ENCODE data around the gene ETV3L.
A peak's percentile ranks its signal among the peaks of the same experiment; 100 is the strongest.

Gene ETV3L

DNA sequence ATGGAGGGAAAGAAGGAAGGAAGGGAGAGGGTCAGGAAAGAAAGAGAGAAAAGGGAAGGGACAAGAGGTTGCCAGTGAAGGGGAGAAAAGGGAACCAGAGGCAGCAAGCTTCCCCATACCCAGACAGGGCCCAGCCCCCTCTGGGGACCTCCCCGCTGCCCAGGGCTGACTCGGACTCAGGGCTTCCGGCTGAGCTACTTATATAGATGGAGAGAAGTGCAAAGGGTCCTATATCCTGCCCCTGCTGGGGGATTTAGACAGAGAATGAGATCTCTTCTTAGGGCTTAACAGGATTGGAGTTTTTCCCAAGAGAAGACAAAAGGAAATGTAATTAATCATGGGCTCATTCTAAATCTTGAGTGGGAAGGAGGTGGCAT, at the start of gene ETV3L:
TSS of gene ETV3L (minus strand) at position 176 of the 377 bp plus-strand sequence. CDS start 285 bp downstream, outside the sequence.
- peaks cover 6 to 14% of the 10 kb centered on the region in 2 donors for H3K4me1 Mint-ChIP-seq
- H3K9me3 Mint-ChIP-seq = no peaks in the 10 kb centered on the region
- H3K36me3 Mint-ChIP-seq = no peaks in the 10 kb centered on the region
- ATAC-seq (replicated peaks) = peak in 1 of 2 donors; percentile 48
- DNase-seq = no peak
- no peak within 1 kb of the TSS for H3K4me3 Mint-ChIP-seq
- no peak within 1 kb of the TSS for H3K27ac Mint-ChIP-seq
- H3K27me3 Mint-ChIP-seq = peaks cover 25 to 29% of the 10 kb centered on the region in 2 donors

DNA sequence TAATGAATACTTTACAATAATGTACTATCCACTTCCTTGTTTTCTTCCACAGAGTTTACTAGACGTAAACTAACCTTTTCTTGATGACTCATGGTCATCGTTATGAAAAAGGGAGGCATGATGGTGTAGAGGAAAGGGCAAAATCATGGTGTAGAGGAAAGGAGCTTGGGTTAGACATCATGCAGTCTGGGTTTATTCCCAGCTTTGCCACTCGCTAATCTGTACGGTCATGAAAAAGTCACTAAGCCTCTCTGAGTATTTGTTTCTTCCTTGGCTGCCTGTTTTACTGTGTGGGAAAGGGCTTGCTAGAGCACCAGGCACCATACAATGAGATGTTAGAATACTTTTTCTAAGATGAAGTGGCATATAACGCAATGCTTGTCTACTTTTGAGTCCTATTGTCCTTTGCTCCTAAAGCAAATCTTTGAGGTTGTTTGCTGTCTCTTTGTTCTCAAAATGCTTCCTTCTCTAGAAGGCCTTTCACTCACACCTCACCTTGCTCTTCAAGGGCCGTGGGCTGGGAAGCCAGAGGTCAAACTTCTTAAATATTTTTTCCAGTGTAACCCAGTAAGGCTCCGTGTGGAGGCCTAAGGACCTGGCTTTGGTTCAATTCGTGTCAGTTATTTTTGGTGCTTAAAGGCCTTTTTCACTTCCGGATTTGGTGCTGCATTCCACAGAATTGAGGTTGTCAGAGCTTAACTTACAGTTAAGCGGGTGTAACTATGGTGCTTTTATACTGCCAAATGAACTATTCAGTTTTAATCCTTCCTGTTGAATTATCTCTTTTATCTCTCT, 48.5 kb upstream of the ETV3L start:
- H3K4me3 Mint-ChIP-seq = peak overlapping the region; percentile 4 to 7
- ATAC-seq (replicated peaks) (peak; percentile 72 to 78), DNase-seq (no peak)
- H3K27ac Mint-ChIP-seq = peak overlapping the region; percentile 80
- peaks cover 33 to 57% of the 10 kb centered on the region in 2 donors for H3K4me1 Mint-ChIP-seq
- no peaks in the 10 kb centered on the region for H3K36me3 Mint-ChIP-seq
- H3K9me3 Mint-ChIP-seq = no peaks in the 10 kb centered on the region
- H3K27me3 Mint-ChIP-seq = peaks cover 8 to 14% of the 10 kb centered on the region in 2 donors

DNA sequence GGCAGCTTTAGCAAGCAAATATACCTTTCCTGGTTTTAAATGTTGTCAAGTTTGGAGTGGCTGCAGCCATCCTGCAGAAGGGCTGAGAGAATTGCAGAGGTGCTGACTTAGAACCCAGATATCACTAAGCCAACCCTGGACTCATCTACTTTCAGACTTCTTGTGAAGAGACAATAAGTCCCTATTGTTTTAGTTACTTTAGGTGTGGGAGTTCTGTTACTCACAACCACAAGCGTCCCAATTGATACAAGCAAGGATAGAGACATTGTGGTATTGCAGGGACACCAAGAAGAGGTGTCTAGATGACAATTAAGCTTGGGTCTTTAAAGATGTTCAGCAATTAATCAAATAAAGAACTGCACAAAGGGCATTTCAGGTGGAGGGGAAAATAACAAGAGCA, 47.4 kb upstream of the ETV3L start:
- DNase-seq = no peak
- no peaks in the 10 kb centered on the region for H3K9me3 Mint-ChIP-seq
- no peak for ATAC-seq (replicated peaks)
- peak overlapping the region; percentile 21 for H3K27ac Mint-ChIP-seq
- H3K36me3 Mint-ChIP-seq = no peaks in the 10 kb centered on the region
- peaks cover 8 to 14% of the 10 kb centered on the region in 2 donors for H3K27me3 Mint-ChIP-seq
- peaks cover 38 to 66% of the 10 kb centered on the region in 2 donors for H3K4me1 Mint-ChIP-seq
- H3K4me3 Mint-ChIP-seq = peak overlapping the region in 1 of 2 donors; percentile 4

- Mint-ChIP-seq H3K9me3 (no peaks in the 10 kb centered on the region), H3K27me3 (peaks cover 8 to 9% of the 10 kb centered on the region in 2 donors), H3K36me3 (no peaks in the 10 kb centered on the region), H3K27ac (no peak overlapping the region), H3K4me3 (no peak overlapping the region), H3K4me1 (peaks cover 42 to 68% of the 10 kb centered on the region in 2 donors)
- DNase-seq = no peak
- no peak for ATAC-seq (replicated peaks)
These were observed 46.6 kb upstream of the ETV3L start for GRCh38 chr1:157146244-157146643.

- H3K9me3 Mint-ChIP-seq = no peaks in the 10 kb centered on the region
- no peak overlapping the region for H3K27ac Mint-ChIP-seq
- DNase-seq (no peak), ATAC-seq (replicated peaks) (no peak)
- H3K4me3 Mint-ChIP-seq = no peak overlapping the region
- peaks cover 0 to 8% of the 10 kb centered on the region in 2 donors for H3K27me3 Mint-ChIP-seq
- H3K4me1 Mint-ChIP-seq = peaks cover 47 to 71% of the 10 kb centered on the region in 2 donors
- no peaks in the 10 kb centered on the region for H3K36me3 Mint-ChIP-seq
These were observed 45.5 kb upstream of the ETV3L start for GRCh38 chr1:157145076-157145475.

GRCh38 chr1:157144509-157144908, 44.9 kb upstream of the ETV3L start:
- H3K4me3 Mint-ChIP-seq = no peak overlapping the region
- H3K36me3 Mint-ChIP-seq = no peaks in the 10 kb centered on the region
- peaks cover 48 to 74% of the 10 kb centered on the region in 2 donors for H3K4me1 Mint-ChIP-seq
- H3K27me3 Mint-ChIP-seq = peaks cover 0 to 8% of the 10 kb centered on the region in 2 donors
- DNase-seq (no peak), ATAC-seq (replicated peaks) (no peak)
- no peaks in the 10 kb centered on the region for H3K9me3 Mint-ChIP-seq
- no peak overlapping the region for H3K27ac Mint-ChIP-seq

GRCh38 chr1:157142765-157143423, 43.3 kb upstream of the ETV3L start:
- ATAC-seq (replicated peaks) (peak in 1 of 2 donors; percentile 5), DNase-seq (no peak)
- Mint-ChIP-seq H3K9me3 (no peaks in the 10 kb centered on the region), H3K36me3 (peaks cover 2 to 8% of the 10 kb centered on the region in 2 donors), H3K4me3 (no peak overlapping the region), H3K27me3 (peaks cover 0 to 4% of the 10 kb centered on the region in 2 donors), H3K27ac (peak overlapping the region; percentile 11), H3K4me1 (peaks cover 47 to 72% of the 10 kb centered on the region in 2 donors)

- DNase-seq = no peak
- peaks cover 47 to 65% of the 10 kb centered on the region in 2 donors for H3K4me1 Mint-ChIP-seq
- H3K9me3 Mint-ChIP-seq = no peaks in the 10 kb centered on the region
- peaks cover 0 to 4% of the 10 kb centered on the region in 2 donors for H3K27me3 Mint-ChIP-seq
- no peak overlapping the region for H3K4me3 Mint-ChIP-seq
- peak; percentile 49 to 50 for ATAC-seq (replicated peaks)
- H3K27ac Mint-ChIP-seq = peak overlapping the region; percentile 20
- H3K36me3 Mint-ChIP-seq = peaks cover 9 to 15% of the 10 kb centered on the region in 2 donors
These were observed 42.6 kb upstream of the ETV3L start for GRCh38 chr1:157142201-157142600.

DNA sequence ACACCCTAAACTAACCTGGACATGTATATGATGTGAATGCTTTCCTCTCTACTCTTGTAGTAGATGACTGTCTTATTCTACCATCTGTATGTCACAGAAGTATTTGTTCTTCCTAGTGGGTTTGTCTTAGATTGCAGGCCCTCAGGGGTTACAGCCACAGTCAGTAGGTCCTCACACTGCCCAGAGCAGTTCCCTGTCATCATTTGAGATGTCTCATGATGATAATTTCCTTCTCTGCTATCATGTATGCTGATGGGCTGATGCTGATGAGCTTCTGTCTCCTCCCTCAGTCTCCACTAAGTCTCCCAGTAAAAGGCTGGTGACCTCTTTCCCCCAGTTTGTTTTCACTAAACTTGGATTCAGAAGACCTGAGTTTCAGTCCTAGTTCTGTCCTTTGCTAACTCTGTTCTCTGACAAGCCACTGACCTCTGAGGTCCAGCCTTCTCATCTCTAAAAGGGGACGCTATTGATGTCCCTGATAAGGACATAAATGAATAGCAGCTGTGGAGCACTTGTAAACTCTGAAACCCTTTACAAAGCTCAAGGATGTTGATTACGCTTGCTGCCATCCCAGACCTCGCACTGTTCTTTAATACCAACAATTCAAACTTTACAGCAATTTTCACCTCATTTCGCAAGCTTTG, 41.7 kb upstream of the ETV3L start:
- peak overlapping the region in 1 of 2 donors; percentile 26 for H3K4me3 Mint-ChIP-seq
- ATAC-seq (replicated peaks) (no peak), DNase-seq (no peak)
- H3K27me3 Mint-ChIP-seq = peaks cover 0 to 4% of the 10 kb centered on the region in 2 donors
- no peaks in the 10 kb centered on the region for H3K9me3 Mint-ChIP-seq
- peak overlapping the region; percentile 70 for H3K27ac Mint-ChIP-seq
- H3K4me1 Mint-ChIP-seq = peaks cover 46 to 65% of the 10 kb centered on the region in 2 donors
- H3K36me3 Mint-ChIP-seq = peaks cover 12 to 23% of the 10 kb centered on the region in 2 donors

- ATAC-seq (replicated peaks) = peak in 1 of 2 donors; percentile 18
- no peak overlapping the region for H3K4me3 Mint-ChIP-seq
These were observed 40.5 kb upstream of the ETV3L start for GRCh38 chr1:157140063-157140588.

GRCh38 chr1:157139052-157139715, 39.6 kb upstream of the ETV3L start:
- ATAC-seq (replicated peaks) = no peak
- peaks cover 0 to 3% of the 10 kb centered on the region in 2 donors for H3K27me3 Mint-ChIP-seq
- H3K4me3 Mint-ChIP-seq = peak overlapping the region; percentile 97 to 99
- peaks cover 27 to 42% of the 10 kb centered on the region in 2 donors for H3K36me3 Mint-ChIP-seq
- peak overlapping the region; percentile 97 for H3K27ac Mint-ChIP-seq
- H3K4me1 Mint-ChIP-seq = peaks cover 48 to 77% of the 10 kb centered on the region in 2 donors
- DNase-seq = no peak
- H3K9me3 Mint-ChIP-seq = no peaks in the 10 kb centered on the region

More at GRCh38 chr1:157140063-157140588, 40.5 kb upstream of the ETV3L start:
- H3K27ac Mint-ChIP-seq = peak overlapping the region; percentile 97
- H3K27me3 Mint-ChIP-seq = peaks cover 0 to 4% of the 10 kb centered on the region in 2 donors
- H3K9me3 Mint-ChIP-seq = no peaks in the 10 kb centered on the region
- DNase-seq = no peak
- H3K36me3 Mint-ChIP-seq = peaks cover 20 to 33% of the 10 kb centered on the region in 2 donors
- peaks cover 51 to 73% of the 10 kb centered on the region in 2 donors for H3K4me1 Mint-ChIP-seq

DNA sequence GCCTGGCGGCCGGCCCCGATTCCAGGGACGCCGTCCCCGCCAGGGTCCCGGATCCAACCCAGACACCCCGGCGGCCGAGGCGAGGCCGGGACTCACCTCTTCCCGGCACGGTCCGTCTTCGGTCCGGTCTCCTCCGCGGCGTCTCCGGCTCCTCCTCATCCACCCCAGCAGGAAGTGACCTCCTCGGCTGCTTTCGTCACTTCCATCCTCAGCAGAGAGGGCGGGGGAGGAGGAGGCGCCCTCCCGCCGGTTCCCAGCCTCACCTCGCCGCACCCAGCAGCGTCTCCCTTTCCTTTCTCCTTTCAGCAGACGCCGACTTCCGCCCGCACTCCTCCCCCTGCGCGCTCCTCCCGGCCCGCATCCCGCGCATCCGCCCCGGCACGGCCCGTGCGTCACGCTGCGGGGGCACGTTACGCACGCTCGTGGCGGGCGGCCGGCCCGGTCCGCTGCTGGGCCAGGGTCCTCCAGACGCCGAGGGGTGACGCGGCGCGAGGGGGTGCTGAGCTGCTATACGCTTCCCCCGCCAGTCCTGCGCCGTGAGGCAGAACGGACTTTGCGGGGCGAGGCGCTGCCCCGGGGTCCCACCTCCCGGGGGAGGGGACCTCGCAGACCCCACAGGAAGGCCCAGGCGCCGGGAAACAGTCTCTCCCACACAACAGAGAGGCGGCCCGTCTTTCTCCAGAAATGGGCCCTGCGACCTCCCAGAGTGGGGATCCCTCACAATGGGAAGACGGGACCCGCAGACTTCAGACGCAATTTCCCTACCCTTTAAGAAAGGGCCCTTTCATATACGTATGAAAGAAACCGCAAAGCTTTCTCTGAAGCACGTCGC, 38.8 kb upstream of the ETV3L start, which contains the start of gene ETV3:
TSS of gene ETV3 (minus strand) at position 176 of the 832 bp plus-strand sequence. CDS start 2,043 bp downstream, outside the sequence.
- H3K36me3 Mint-ChIP-seq = peaks cover 33 to 49% of the 10 kb centered on the region in 2 donors
- peaks cover 47 to 75% of the 10 kb centered on the region in 2 donors for H3K4me1 Mint-ChIP-seq
- H3K27ac Mint-ChIP-seq = peak within 1 kb of the TSS; percentile 97
- DNase-seq = peak; percentile 82
- ATAC-seq (replicated peaks) = peak; percentile 75 to 79
- peak within 1 kb of the TSS; percentile 97 to 99 for H3K4me3 Mint-ChIP-seq
- no peaks in the 10 kb centered on the region for H3K27me3 Mint-ChIP-seq
- H3K9me3 Mint-ChIP-seq = no peaks in the 10 kb centered on the region

Measured in stimulated activated naive B cell treated with anti-CD40 and anti-IgM and Interleukin-4, amounts not matched to agents 10 μg/mL and 1 μg/mL and 100 μg/mL, for 72 hours (primary cell).